OCI-LY7 (cell line): Measurements from ENCODE around the gene LILRA5. TPM values are rescaled to one million over a fixed set of nuclear protein-coding genes. Genes with fewer than 3 reads are reported as not detected.

Experiments
- BruUV-seq: library from RNA; stranded (reverse); fragments of 400-500 nt; replicated peaks from 2 replicates; lab custom pipeline; 2021; lab: Mats Ljungman, UMichigan
- CTCF ChIA-PET: fragments of 300-600 bp; sonication (Branson Sonifier 250); formaldehyde crosslinking; loops from one replicate; lab custom pipeline; 2022; ENCODE audit warnings: antibody characterized with exemption; ENCODE audit not compliant: unreplicated experiment; lab: Charles Lee
- POLR2A ChIA-PET: fragments of 300-600 bp; sonication (Branson Sonifier 250); formaldehyde crosslinking; loops from one replicate; lab custom pipeline; 2022; ENCODE audit warnings: antibody characterized with exemption; lab: Charles Lee
- DNase-seq: peaks from one replicate; pipeline ENCODE4 v3.0.0-alpha.2; 2015; ENCODE audit warnings: low spot score
- H2AFZ ChIP-seq: fragments of 200-600 bp; sonication (generic), shearing (Covaris generic); 2 replicates; pipeline ENCODE4 v1.6.1; 2014; ENCODE audit warnings: mild to moderate bottlenecking, antibody characterized with exemption, low read length, moderate library complexity
- H3K27ac ChIP-seq: fragments of 200-600 bp; sonication (generic); 2 replicates; pipeline ENCODE4 v1.5.1; 2014; ENCODE audit warnings: mixed run types, low read depth, mild to moderate bottlenecking, moderate library complexity, low read length, inconsistent platforms; ENCODE audit not compliant: poor library complexity, severe bottlenecking
- H3K36me3 ChIP-seq: fragments of 200-600 bp; sonication (generic); 2 replicates; pipeline ENCODE4 v1.6.1; 2014; ENCODE audit warnings: mild to moderate bottlenecking, antibody characterized with exemption, low read length, moderate library complexity, mixed read lengths; ENCODE audit not compliant: insufficient read depth
- H3K4me1 ChIP-seq: fragments of 200-600 bp; sonication (generic); 2 replicates; pipeline ENCODE4 v1.5.1; 2014; ENCODE audit warnings: mild to moderate bottlenecking, low read length; ENCODE audit not compliant: insufficient read depth, poor library complexity, severe bottlenecking
- H3K4me2 ChIP-seq: fragments of 200-600 bp; sonication (generic); 2 replicates; pipeline ENCODE4 v1.6.1; 2014; ENCODE audit warnings: mild to moderate bottlenecking, low read length
- H3K4me3 ChIP-seq: fragments of 200-600 bp; sonication (generic); 2 replicates; pipeline ENCODE4 v1.5.1; 2014; ENCODE audit warnings: mild to moderate bottlenecking, low read depth, low read length; ENCODE audit not compliant: poor library complexity, severe bottlenecking
- H3K79me2 ChIP-seq: fragments of 200-600 bp; sonication (generic); 2 replicates; pipeline ENCODE4 v1.6.1; 2016; ENCODE audit warnings: low read depth, mild to moderate bottlenecking, low read length, moderate library complexity, mixed read lengths; ENCODE audit not compliant: insufficient read depth
- H3K9me2 ChIP-seq: fragments of 200-600 bp; sonication (generic); 2 replicates; pipeline ENCODE4 v1.6.1; 2016; ENCODE audit warnings: mild to moderate bottlenecking, low read length, mixed read lengths; ENCODE audit not compliant: insufficient read depth
- H3K9me3 ChIP-seq: fragments of 200-600 bp; sonication (generic); 2 replicates; pipeline ENCODE4 v1.6.1; 2014; ENCODE audit warnings: mild to moderate bottlenecking, mixed run types, low read length, mixed read lengths
- H4K20me1 ChIP-seq: fragments of 200-600 bp; sonication (generic); 2 replicates; pipeline ENCODE4 v1.6.1; 2014; ENCODE audit warnings: mild to moderate bottlenecking, antibody characterized with exemption, low read length, moderate library complexity, mixed read lengths; ENCODE audit not compliant: insufficient read depth
- CTCF ChIP-seq: fragments of 200-600 bp; sonication (generic); conservative IDR thresholded peaks from 2 replicates; pipeline ENCODE4 v1.5.1; 2014; ENCODE audit warnings: mild to moderate bottlenecking, antibody characterized with exemption, low read length, moderate library complexity, mixed read lengths
- EZH2phosphoT487 ChIP-seq: fragments of 200-600 bp; sonication (generic); IDR thresholded peaks from 2 replicates; pipeline ENCODE4 v1.6.1; 2018; ENCODE audit warnings: low read depth, borderline replicate concordance, mild to moderate bottlenecking, mixed run types, antibody characterized with exemption, low read length, moderate library complexity, mixed read lengths
- intact Hi-C: fragments of 100-400 bp; cut with micrococcal nuclease; formaldehyde crosslinking; loops from one replicate; pipeline ENCODE4 v1.10.0; 2022; ENCODE audit not compliant: unreplicated experiment
- total RNA-seq, 2 experiments: library from RNA; depleted of rRNA in 1 of 2; stranded (reverse); fragments of >200 nt in 1 of 2; shearing (Covaris generic) in 1 of 2; gene quantifications; 2 replicates each; pipeline ENCODE4 v1.2.3, GENCODE V29; 2014 to 2022

The LILRA5 gene
- total RNA-seq, 2 experiments from 2014 or later = not detected

- Histone ChIP-seq H3K4me3 (no peak overlapping the region), H3K27ac (no peak overlapping the region), H3K9me2 (no peaks in the 10 kb centered on the region), H3K9me3 (no peaks in the 10 kb centered on the region), H3K4me2 (no peak overlapping the region), H3K79me2 (no peaks in the 10 kb centered on the region), H4K20me1 (no peaks in the 10 kb centered on the region), H3K36me3 (no peaks in the 10 kb centered on the region), H2AFZ (no peak overlapping the region), H3K4me1 (peaks cover 7% of the 10 kb centered on the region)
- TF ChIP-seq CTCF (no peak), EZH2phosphoT487 (no peak)
- BruUV-seq = no TSS peak
- intact Hi-C loops = no loop called here
- ChIA-PET POLR2A (no interaction called here), CTCF (interaction anchor here (0.6 kb wide), 1 partner anchor 102 kb away, joined by 3 read pairs; no protein-coding TSS in a partner anchor)
- DNase-seq = no peak
These were observed 7.1 kb upstream of the LILRA5 start for GRCh38 chr19:54319892-54320670.

GRCh38 chr19:54319049-54319448, 6.1 kb upstream of the LILRA5 start:
- H3K27ac ChIP-seq = no peak overlapping the region
- peaks cover 7% of the 10 kb centered on the region for H3K4me1 ChIP-seq
- H4K20me1 ChIP-seq = no peaks in the 10 kb centered on the region
- intact Hi-C loops = no loop called here
- BruUV-seq = no TSS peak
- POLR2A ChIA-PET = no interaction called here
- no peaks in the 10 kb centered on the region for H3K79me2 ChIP-seq
- H3K9me3 ChIP-seq = no peaks in the 10 kb centered on the region
- H3K9me2 ChIP-seq = no peaks in the 10 kb centered on the region
- no peak for TF ChIP-seq EZH2phosphoT487
- TF ChIP-seq CTCF = no peak
- CTCF ChIA-PET = no interaction called here
- no peak overlapping the region for H3K4me3 ChIP-seq
- H3K36me3 ChIP-seq = no peaks in the 10 kb centered on the region
- peak; percentile 30 for DNase-seq
- H3K4me2 ChIP-seq = 0 out of 2 replicates have a peak overlapping the region, but pooled peaks have one; percentile 7
- H2AFZ ChIP-seq = no peak overlapping the region

- H3K9me3 ChIP-seq = no peaks in the 10 kb centered on the region
- H3K36me3 ChIP-seq = no peaks in the 10 kb centered on the region
- H3K4me1 ChIP-seq = peaks cover 7% of the 10 kb centered on the region
- no peaks in the 10 kb centered on the region for H4K20me1 ChIP-seq
- H3K4me3 ChIP-seq = no peak overlapping the region
- BruUV-seq = no TSS peak
- H3K4me2 ChIP-seq = no peak overlapping the region
- intact Hi-C loops = no loop called here
- H2AFZ ChIP-seq = no peak overlapping the region
- DNase-seq = no peak
- H3K27ac ChIP-seq = no peak overlapping the region
- no peaks in the 10 kb centered on the region for H3K79me2 ChIP-seq
- TF ChIP-seq CTCF (no peak), EZH2phosphoT487 (no peak)
- no peaks in the 10 kb centered on the region for H3K9me2 ChIP-seq
- CTCF ChIA-PET = no interaction called here
- POLR2A ChIA-PET = no interaction called here
These were observed 4.9 kb upstream of the LILRA5 start for GRCh38 chr19:54317965-54318240.
